IMR-90 (cell line): ENCODE measurements around the gene ACOXL. TPM values are rescaled to one million over a fixed set of nuclear protein-coding genes. Genes with fewer than 3 reads are reported as not detected.

Source experiments
- ATAC-seq: fragments of 200-7000 bp; cut with Tn5 transposase; 2 replicates; pipeline ENCODE4 v1.9.1; 2020; ENCODE audit warnings: low read depth, mild to moderate bottlenecking, moderate library complexity
- BruUV-seq: library from RNA; stranded (reverse); fragments of 400-500 nt; replicated peaks from 2 replicates; lab custom pipeline; 2021; lab: Mats Ljungman, UMichigan
- CTCF ChIA-PET: fragments of 300-600 bp; formaldehyde crosslinking; extraction: SDS; loops from one replicate; lab custom pipeline; 2021; ENCODE audit warnings: antibody characterized with exemption; lab: Yijun Ruan, JAX
- POLR2A ChIA-PET: fragments of 300-600 bp; sonication (Branson Sonifier 250); formaldehyde crosslinking; loops from one replicate; lab custom pipeline; 2022; ENCODE audit warnings: antibody characterized with exemption; ENCODE audit not compliant: unreplicated experiment; lab: Charles Lee
- DNase-seq: peaks from one replicate; pipeline ENCODE4 v3.0.0; 2013
- H2AFZ ChIP-seq: replicated peaks from 2 replicates; pipeline ENCODE3; 2013; ENCODE audit warnings: low read length, mild to moderate bottlenecking; ENCODE audit not compliant: poor library complexity
- H2AK5ac ChIP-seq: 2 replicates; pipeline ENCODE4 v1.6.1; 2013; ENCODE audit warnings: low read depth, low read length, inconsistent platforms
- H2AK9ac ChIP-seq: replicated peaks from 2 replicates; pipeline ENCODE3; 2013; ENCODE audit warnings: mild to moderate bottlenecking, low read depth, low read length, moderate library complexity; ENCODE audit not compliant: poor library complexity
- H2BK120ac ChIP-seq: 2 replicates; pipeline ENCODE4 v1.6.1; 2013; ENCODE audit warnings: low read depth, low read length, inconsistent platforms
- H2BK15ac ChIP-seq: 3 replicates; pipeline ENCODE4 v1.6.1; 2013; ENCODE audit warnings: low read depth, low read length, inconsistent platforms
- H2BK20ac ChIP-seq: 2 replicates; pipeline ENCODE4 v1.6.1; 2013; ENCODE audit warnings: low read depth, mild to moderate bottlenecking, inconsistent platforms, low read length, moderate library complexity
- H2BK5ac ChIP-seq: 2 replicates; pipeline ENCODE4 v1.6.1; 2013; ENCODE audit warnings: mild to moderate bottlenecking, low read depth, low read length, inconsistent platforms; ENCODE audit not compliant: poor library complexity, severe bottlenecking
- H3K14ac ChIP-seq: replicated peaks from 2 replicates; pipeline ENCODE4 v1.6.1; 2013; ENCODE audit warnings: low read depth, low read length, inconsistent platforms
- H3K18ac ChIP-seq: 2 replicates; pipeline ENCODE4 v1.6.1; 2013; ENCODE audit warnings: low read depth, low read length, control low read depth
- H3K23ac ChIP-seq: 2 replicates; pipeline ENCODE4 v1.6.1; 2013; ENCODE audit warnings: low read depth, low read length, inconsistent platforms
- H3K27ac ChIP-seq: 2 replicates; pipeline ENCODE4 v1.5.1; 2013; ENCODE audit warnings: mild to moderate bottlenecking, control low read depth, low read length; ENCODE audit not compliant: insufficient read depth
- H3K27me3 ChIP-seq: 2 replicates; pipeline ENCODE4 v1.6.1; 2013; ENCODE audit warnings: low read length; ENCODE audit not compliant: control insufficient read depth, insufficient read depth
- H3K36me3 ChIP-seq: 2 replicates; pipeline ENCODE4 v1.6.1; 2013; ENCODE audit warnings: low read length, mixed read lengths; ENCODE audit not compliant: control insufficient read depth, insufficient read depth
- H3K4ac ChIP-seq: 2 replicates; pipeline ENCODE4 v1.6.1; 2013; ENCODE audit warnings: low read depth, low read length, inconsistent platforms
- H3K4me1 ChIP-seq: 2 replicates; pipeline ENCODE4 v1.6.1; 2013; ENCODE audit warnings: low read length, mixed read lengths; ENCODE audit not compliant: control insufficient read depth, insufficient read depth
- H3K4me2 ChIP-seq: 2 replicates; pipeline ENCODE4 v1.6.1; 2013; ENCODE audit warnings: low read depth, mild to moderate bottlenecking, control low read depth, low read length, moderate library complexity
- H3K4me3 ChIP-seq: 2 replicates; pipeline ENCODE4 v1.5.1; 2013; ENCODE audit warnings: low read depth, mild to moderate bottlenecking, control low read depth, low read length, moderate library complexity; ENCODE audit not compliant: insufficient read depth
- H3K56ac ChIP-seq: 2 replicates; pipeline ENCODE4 v1.6.1; 2013; ENCODE audit warnings: low read length, inconsistent platforms; ENCODE audit not compliant: insufficient read depth; ENCODE audit errors: extremely low read depth
- H3K79me1 ChIP-seq, 2 experiments: 2 replicates each; pipeline ENCODE4 v1.6.1; 2013; ENCODE audit warnings: low read length in 2 of 2, inconsistent platforms in 1 of 2, low read depth in 1 of 2
- H3K9ac ChIP-seq: 2 replicates; pipeline ENCODE4 v1.6.1; 2013; ENCODE audit warnings: low read depth, low read length, control low read depth
- H3K9me1 ChIP-seq: 2 replicates; pipeline ENCODE4 v1.6.1; 2013; ENCODE audit warnings: low read length, inconsistent platforms; ENCODE audit not compliant: insufficient read depth
- H3K9me3 ChIP-seq: 2 replicates; pipeline ENCODE4 v1.6.1; 2013; ENCODE audit warnings: low read length; ENCODE audit not compliant: control insufficient read depth, insufficient read depth
- H4K20me1 ChIP-seq: 2 replicates; pipeline ENCODE4 v1.6.1; 2013; ENCODE audit warnings: low read length, inconsistent platforms; ENCODE audit not compliant: insufficient read depth
- H4K5ac ChIP-seq: 2 replicates; pipeline ENCODE4 v1.6.1; 2013; ENCODE audit warnings: mild to moderate bottlenecking, low read depth, low read length, control low read depth
- H4K8ac ChIP-seq, 2 experiments: 2 replicates each; pipeline ENCODE4 v1.6.1; 2013; ENCODE audit warnings: low read depth in 2 of 2, low read length in 2 of 2, control low read depth in 1 of 2, inconsistent platforms in 1 of 2
- H4K91ac ChIP-seq: 2 replicates; pipeline ENCODE4 v1.6.1; 2013; ENCODE audit warnings: low read depth, low read length, inconsistent platforms; ENCODE audit not compliant: insufficient read depth
- CHD1 ChIP-seq: IDR thresholded peaks from 2 replicates; pipeline ENCODE4 v1.6.1; 2012; ENCODE audit warnings: low read depth, low read length, improper control_type of control experiment
- CTCF ChIP-seq: conservative IDR thresholded peaks from 2 replicates; pipeline ENCODE4 v1.5.1; 2012; ENCODE audit warnings: mild to moderate bottlenecking, low read depth, low read length, improper control_type of control experiment
- ELK1 ChIP-seq: fragments of 150-350 bp; IDR thresholded peaks from 2 replicates; pipeline ENCODE4 v1.6.1; 2016; ENCODE audit warnings: low read depth, mild to moderate bottlenecking, low read length, moderate library complexity, borderline replicate concordance
- FOS ChIP-seq: fragments of 150-350 bp; IDR thresholded peaks from 2 replicates; pipeline ENCODE4 v1.6.1; 2016; ENCODE audit warnings: low read depth, low read length
- MAFK ChIP-seq: IDR thresholded peaks from 2 replicates; pipeline ENCODE4 v1.6.1; 2012; ENCODE audit warnings: low read depth, low read length, improper control_type of control experiment
- MXI1 ChIP-seq: IDR thresholded peaks from 2 replicates; pipeline ENCODE4 v1.6.1; 2012; ENCODE audit warnings: low read depth, mild to moderate bottlenecking, low read length, moderate library complexity, borderline replicate concordance
- POLR2A ChIP-seq: IDR thresholded peaks from 2 replicates; pipeline ENCODE4 v1.6.1; 2012; ENCODE audit warnings: mild to moderate bottlenecking, low read depth, low read length
- RFX5 ChIP-seq: IDR thresholded peaks from 2 replicates; pipeline ENCODE4 v1.8.0; 2012; ENCODE audit warnings: low read depth, mild to moderate bottlenecking, low read length, moderate library complexity
- USF2 ChIP-seq: fragments of 150-350 bp; IDR thresholded peaks from 2 replicates; pipeline ENCODE4 v1.6.1; 2017; ENCODE audit warnings: mild to moderate bottlenecking, antibody characterized with exemption, low read length, low read depth
- WGBS, 2 experiments: methylation state at CpG; one replicate each; pipeline versions ENCODE4 v1.1.5 to v1.1.7; 2013; ENCODE audit warnings: missing lambda C conversion rate in 2 of 2; ENCODE audit not compliant: insufficient read length in 1 of 2; ENCODE audit errors: extremely low coverage in 2 of 2; 5-methylcytosine and 5-hydroxymethylcytosine counted together
- dilution Hi-C: fragments of 300-500 bp; cut with HindIII; formaldehyde crosslinking; loops from one replicate; pipeline ENCODE4 v1.14.3; 2018; ENCODE audit warnings: low sequenced_read_pairs; ENCODE audit not compliant: unreplicated experiment
- in situ Hi-C: fragments of 300-500 bp; cut with MboI; formaldehyde crosslinking; loops from 3 replicates; pipeline ENCODE4 v1.14.3; 2019; ENCODE audit warnings: low sequenced_read_pairs, inconsistent platforms, mixed read lengths
- intact Hi-C: fragments of 100-400 bp; cut with micrococcal nuclease; formaldehyde crosslinking; loops from 2 replicates; pipeline ENCODE4 v1.10.0; 2022
- polyA plus RNA-seq, 3 experiments: library from polyadenylated mRNA; depleted of rRNA; stranded (reverse); fragments of >200 nt; gene quantifications; 2 replicates each; pipeline ENCODE4 v1.2.3, GENCODE V29; 2012; ENCODE audit warnings: low replicate concordance in 1 of 3
- total RNA-seq: library from RNA; depleted of rRNA; stranded (reverse); fragments of >200 nt; gene quantifications from 2 replicates; pipeline ENCODE4 v1.2.3, GENCODE V29; 2012

ACOXL gene
- total and polyA plus RNA-seq, 2 of the 4 experiments (the other 2 are of a cell fraction): not detected

GRCh38 chr2:110948027-110948674 is 215.8 kb downstream of the ACOXL start:
- H3K27ac ChIP-seq: no peak overlapping the region
- no peaks in the 10 kb centered on the region for H3K79me1 ChIP-seq
- no TSS peak for BruUV-seq
- no peak overlapping the region for H3K4me3 ChIP-seq
- no peak overlapping the region for H4K8ac ChIP-seq
- no peak overlapping the region for H2BK120ac ChIP-seq
- no peak overlapping the region for H3K4ac ChIP-seq
- H2BK20ac ChIP-seq: no peak overlapping the region
- H3K4me2 ChIP-seq: no peak overlapping the region
- DNase-seq: no peak
- TF ChIP-seq USF2 (no peak), MXI1 (no peak), CTCF (no peak), ELK1 (no peak), POLR2A (no peak), MAFK (no peak), CHD1 (no peak), FOS (no peak), RFX5 (no peak)
- no peak overlapping the region for H2AK5ac ChIP-seq
- H3K9me1 ChIP-seq: no peaks in the 10 kb centered on the region
- ChIA-PET CTCF (no interaction called here), POLR2A (no interaction called here)
- H3K23ac ChIP-seq: no peak overlapping the region
- H3K4me1 ChIP-seq: no peaks in the 10 kb centered on the region
- H2BK5ac ChIP-seq: no peak overlapping the region
- no peak for ATAC-seq
- H3K27me3 ChIP-seq: peaks cover 31% of the 10 kb centered on the region
- no peak overlapping the region for H2BK15ac ChIP-seq
- no peak overlapping the region for H4K5ac ChIP-seq
- no peak overlapping the region for H2AK9ac ChIP-seq
- no peak overlapping the region for H4K91ac ChIP-seq
- 8% methylated on average over 2 of the region's 10 CpGs; no CpG with 5 or more reads in 1 of the 2 experiments for WGBS, 2 experiments
- H3K18ac ChIP-seq: no peak overlapping the region
- no peak overlapping the region for H2AFZ ChIP-seq
- no peak overlapping the region for H3K14ac ChIP-seq
- H3K9me3 ChIP-seq: no peaks in the 10 kb centered on the region
- H3K36me3 ChIP-seq: no peaks in the 10 kb centered on the region
- in situ Hi-C loops: no loop called here
- dilution Hi-C loops: no loop called here
- intact Hi-C loops: no loop called here
- H3K56ac ChIP-seq: no peak overlapping the region
- H3K9ac ChIP-seq: no peak overlapping the region
- no peaks in the 10 kb centered on the region for H4K20me1 ChIP-seq
